Measurements from ENCODE around the gene RRBP1.

The RRBP1 gene

DNA sequence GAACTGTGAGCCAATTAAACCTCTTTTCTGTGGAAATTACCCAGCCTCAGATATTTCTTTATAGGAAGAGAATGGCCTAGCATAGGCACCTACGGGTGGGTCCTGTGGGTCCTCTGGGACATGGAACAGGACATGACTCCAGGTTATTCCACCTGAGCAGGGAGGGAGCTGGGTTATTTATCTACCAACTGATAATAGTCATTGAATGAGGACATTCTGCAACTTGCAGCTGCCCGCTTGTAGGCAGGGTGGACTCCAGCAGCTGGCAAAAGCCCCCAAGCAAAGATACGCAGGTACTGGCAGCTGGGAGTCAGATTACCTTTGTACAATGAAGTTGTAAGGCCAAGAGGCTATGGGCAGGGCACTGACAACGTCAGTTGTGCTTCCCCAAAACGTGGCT, 16.3 kb upstream of the RRBP1 start:
- H3K36me3 Mint-ChIP-seq = no peaks in the 10 kb centered on the region

DNA sequence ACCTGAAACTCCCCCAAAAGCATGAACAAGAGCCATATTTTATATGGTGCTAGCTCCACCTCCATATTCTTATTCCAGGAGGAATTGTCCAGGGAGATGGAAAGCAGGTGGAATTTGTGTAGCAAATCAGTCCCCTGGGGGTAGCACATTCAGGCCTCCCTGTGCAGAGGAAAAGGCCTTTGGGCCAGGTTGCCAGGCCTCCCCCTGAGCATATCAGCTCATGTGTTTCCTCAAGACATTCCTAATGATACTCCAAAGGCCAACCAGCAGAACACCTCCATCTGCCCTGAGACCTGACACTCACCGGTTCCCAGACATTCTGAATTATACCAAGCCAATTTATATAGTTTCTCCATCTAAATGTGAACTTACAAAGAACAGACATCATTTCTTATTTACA, 15.1 kb upstream of the RRBP1 start:
- Mint-ChIP-seq H3K9me3 (ENCODE audit: low read depth) (no peaks in the 10 kb centered on the region), H3K4me3 (no peak overlapping the region), H3K27me3 (peaks cover 7% of the 10 kb centered on the region), H3K36me3 (no peaks in the 10 kb centered on the region), H3K4me1 (ENCODE audit: low read depth) (no peaks in the 10 kb centered on the region), H3K27ac (no peak overlapping the region)

More for the DNA sequence above, 16.3 kb upstream of the RRBP1 start:
- Mint-ChIP-seq H3K9me3 (ENCODE audit: low read depth) (no peaks in the 10 kb centered on the region), H3K27ac (no peak overlapping the region), H3K27me3 (peaks cover 5% of the 10 kb centered on the region), H3K4me3 (no peak overlapping the region), H3K4me1 (ENCODE audit: low read depth) (no peaks in the 10 kb centered on the region)

DNA sequence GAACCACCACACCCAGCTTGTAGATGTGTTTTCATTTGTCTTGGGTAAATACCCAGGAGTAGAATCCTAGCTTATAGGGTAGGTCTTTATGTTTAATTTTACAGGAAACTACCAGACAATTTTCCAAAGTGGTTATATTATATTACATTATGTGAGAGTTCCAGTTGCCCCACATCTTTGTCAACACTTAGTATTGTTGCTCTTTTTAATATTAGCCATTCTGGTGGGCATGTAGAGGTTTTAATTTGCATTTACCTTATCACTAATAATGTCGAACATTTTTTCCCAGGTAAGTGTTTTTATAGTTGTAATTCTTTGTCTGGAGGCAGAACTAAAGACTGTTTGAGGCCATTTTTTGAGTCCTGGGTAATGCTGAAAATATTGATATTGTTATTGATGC, 14.2 kb upstream of the RRBP1 start:
- Mint-ChIP-seq H3K27ac (no peak overlapping the region), H3K4me1 (ENCODE audit: low read depth) (no peaks in the 10 kb centered on the region), H3K4me3 (no peak overlapping the region), H3K27me3 (peaks cover 10% of the 10 kb centered on the region), H3K9me3 (ENCODE audit: low read depth) (no peaks in the 10 kb centered on the region), H3K36me3 (no peaks in the 10 kb centered on the region)

DNA sequence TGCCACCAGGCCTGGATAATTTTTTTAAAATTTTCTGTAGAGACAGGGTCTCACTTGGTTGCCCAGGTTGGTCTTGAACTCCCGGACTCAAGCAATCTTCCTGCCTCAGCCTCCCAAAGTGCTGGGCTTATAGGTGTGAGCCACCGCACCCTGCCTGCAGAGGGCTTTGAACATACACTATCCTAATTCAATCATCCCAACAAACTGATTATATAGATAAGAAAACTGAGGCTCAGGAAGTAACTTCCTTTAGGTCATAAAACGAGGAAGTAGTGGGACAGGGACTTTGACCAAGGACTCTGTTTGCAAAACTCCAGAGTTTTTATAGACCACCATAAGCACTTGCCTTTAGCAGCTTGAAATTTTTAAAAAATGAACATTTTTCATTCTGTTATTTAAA, 12.7 kb upstream of the RRBP1 start:
- H3K36me3 Mint-ChIP-seq = no peaks in the 10 kb centered on the region
- no peak overlapping the region for H3K4me3 Mint-ChIP-seq
- no peak overlapping the region for H3K27ac Mint-ChIP-seq
- no peaks in the 10 kb centered on the region for H3K9me3 Mint-ChIP-seq (ENCODE audit: low read depth)
- peaks cover 19% of the 10 kb centered on the region for H3K27me3 Mint-ChIP-seq
- no peaks in the 10 kb centered on the region for H3K4me1 Mint-ChIP-seq (ENCODE audit: low read depth)

DNA sequence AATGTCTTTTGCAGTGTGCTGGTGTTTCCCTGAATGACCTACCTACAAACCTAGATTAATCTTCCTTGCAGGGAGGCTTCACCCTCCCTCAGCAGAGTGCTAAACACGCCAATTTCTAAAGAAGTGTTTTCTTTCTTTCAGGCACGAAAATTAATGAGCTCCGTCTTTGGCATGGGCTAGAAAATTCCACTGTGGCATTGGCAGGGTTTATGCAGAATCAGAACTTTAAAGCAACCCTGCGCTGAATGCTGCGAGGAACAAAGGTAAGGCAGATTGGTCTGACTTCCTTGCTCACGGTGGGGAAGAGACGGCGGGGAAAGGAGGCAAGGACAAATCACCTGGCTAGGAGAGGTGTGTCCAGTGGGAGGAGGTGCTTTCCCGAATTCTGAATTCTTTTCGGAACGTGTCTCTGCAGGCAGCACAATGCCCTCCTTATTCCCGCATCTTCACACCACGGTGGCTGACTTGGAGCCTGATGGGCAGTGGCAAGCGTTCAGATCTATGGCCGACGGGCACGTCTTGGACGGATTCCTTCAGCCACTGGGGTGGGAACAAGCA, 11.5 kb upstream of the RRBP1 start:
- H3K27ac Mint-ChIP-seq = no peak overlapping the region
- H3K9me3 Mint-ChIP-seq (ENCODE audit: low read depth) = no peaks in the 10 kb centered on the region
- H3K4me3 Mint-ChIP-seq = no peak overlapping the region
- H3K4me1 Mint-ChIP-seq (ENCODE audit: low read depth) = no peaks in the 10 kb centered on the region
- peaks cover 23% of the 10 kb centered on the region for H3K27me3 Mint-ChIP-seq
- H3K36me3 Mint-ChIP-seq = no peaks in the 10 kb centered on the region

DNA sequence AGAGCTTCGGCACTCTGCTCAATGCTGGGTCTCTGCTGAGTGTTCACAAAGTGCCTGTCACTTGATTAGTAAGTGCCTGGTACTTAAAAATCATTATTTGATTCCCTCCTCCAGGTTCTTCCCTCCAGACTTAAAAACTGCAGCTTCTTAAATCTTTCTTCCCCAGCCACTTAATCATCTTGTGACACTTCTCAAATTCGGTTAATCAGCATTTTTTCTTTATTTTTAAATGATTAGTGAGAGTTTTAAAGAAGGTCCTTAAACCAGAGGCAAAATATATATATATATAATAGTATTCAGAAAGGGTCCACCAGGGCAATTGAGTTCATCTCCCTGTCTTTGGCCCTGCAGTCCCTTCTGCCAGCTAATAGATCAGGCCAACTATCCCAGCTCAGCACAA, 9.7 kb upstream of the RRBP1 start:
- Mint-ChIP-seq H3K9me3 (ENCODE audit: low read depth) (no peaks in the 10 kb centered on the region), H3K36me3 (no peaks in the 10 kb centered on the region), H3K4me1 (ENCODE audit: low read depth) (no peaks in the 10 kb centered on the region), H3K27ac (no peak overlapping the region), H3K4me3 (no peak overlapping the region), H3K27me3 (peaks cover 34% of the 10 kb centered on the region)

DNA sequence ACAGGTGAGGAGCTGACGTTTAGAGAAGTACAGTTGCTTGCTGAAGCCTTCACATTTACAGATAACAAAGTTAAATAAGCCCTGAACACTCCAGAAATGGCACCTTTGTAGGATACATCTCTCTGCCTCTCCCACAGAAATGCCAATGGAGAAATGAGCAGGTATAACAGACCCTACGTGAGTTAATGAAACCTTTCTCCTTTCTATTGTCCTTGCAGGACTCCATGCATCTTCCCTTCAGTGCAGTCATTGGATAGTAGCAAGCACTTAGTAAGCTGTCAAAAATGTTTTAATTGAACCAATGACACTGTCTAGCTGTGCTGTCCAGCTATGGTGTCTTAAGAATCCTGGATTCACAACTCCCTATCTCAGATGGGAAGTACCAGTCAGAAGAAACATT, 8.1 kb upstream of the RRBP1 start:
- peaks cover 34% of the 10 kb centered on the region for H3K27me3 Mint-ChIP-seq
- H3K4me1 Mint-ChIP-seq (ENCODE audit: low read depth) = no peaks in the 10 kb centered on the region
- H3K36me3 Mint-ChIP-seq = no peaks in the 10 kb centered on the region
- H3K4me3 Mint-ChIP-seq = no peak overlapping the region
- no peak overlapping the region for H3K27ac Mint-ChIP-seq
- no peaks in the 10 kb centered on the region for H3K9me3 Mint-ChIP-seq (ENCODE audit: low read depth)

DNA sequence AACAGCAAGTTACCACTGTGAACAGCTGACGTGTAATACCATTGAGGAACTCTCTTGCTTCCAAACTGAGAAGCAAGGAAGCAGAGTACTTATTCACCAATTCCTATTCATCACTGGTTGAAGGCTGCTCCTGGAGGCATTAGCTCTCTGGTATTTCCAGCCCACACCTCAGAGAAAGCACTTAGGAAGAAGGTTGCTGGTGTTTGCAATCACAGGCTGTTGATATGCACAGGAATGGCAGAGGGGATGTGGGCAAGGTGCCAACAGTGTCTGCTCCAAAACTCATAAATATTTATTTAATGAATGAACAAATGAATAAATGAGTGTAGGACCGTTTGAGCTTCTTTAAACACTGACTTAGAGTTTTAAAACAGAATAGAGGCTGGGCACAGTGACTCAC, 6.9 kb upstream of the RRBP1 start:
- no peaks in the 10 kb centered on the region for H3K9me3 Mint-ChIP-seq (ENCODE audit: low read depth)
- no peak overlapping the region for H3K4me3 Mint-ChIP-seq
- no peaks in the 10 kb centered on the region for H3K36me3 Mint-ChIP-seq
- no peak overlapping the region for H3K27ac Mint-ChIP-seq
- H3K27me3 Mint-ChIP-seq = peaks cover 36% of the 10 kb centered on the region
- no peaks in the 10 kb centered on the region for H3K4me1 Mint-ChIP-seq (ENCODE audit: low read depth)

DNA sequence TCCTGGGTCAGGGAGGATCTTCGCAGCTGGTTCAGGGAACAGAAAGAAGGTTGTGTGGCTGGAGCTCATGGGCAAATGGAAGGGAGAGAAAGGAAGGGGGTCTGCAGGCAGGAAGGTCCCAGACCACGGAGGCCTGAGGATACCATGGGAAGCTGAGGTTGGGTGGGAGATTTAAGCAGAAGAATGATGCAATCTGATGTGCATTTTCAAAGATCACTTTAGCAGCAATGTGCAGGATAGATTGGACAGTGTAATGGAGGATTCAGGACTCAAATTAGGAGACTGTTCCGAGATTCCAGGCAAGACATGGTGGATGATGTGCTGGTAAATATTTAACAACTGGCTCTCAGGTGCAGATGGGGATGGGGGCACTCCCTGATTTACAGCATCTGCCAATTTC, 5.8 kb upstream of the RRBP1 start:
- Mint-ChIP-seq H3K27me3 (peaks cover 37% of the 10 kb centered on the region), H3K36me3 (no peaks in the 10 kb centered on the region), H3K4me1 (ENCODE audit: low read depth) (peaks cover 4% of the 10 kb centered on the region), H3K9me3 (ENCODE audit: low read depth) (no peaks in the 10 kb centered on the region), H3K27ac (no peak overlapping the region), H3K4me3 (no peak overlapping the region)

DNA sequence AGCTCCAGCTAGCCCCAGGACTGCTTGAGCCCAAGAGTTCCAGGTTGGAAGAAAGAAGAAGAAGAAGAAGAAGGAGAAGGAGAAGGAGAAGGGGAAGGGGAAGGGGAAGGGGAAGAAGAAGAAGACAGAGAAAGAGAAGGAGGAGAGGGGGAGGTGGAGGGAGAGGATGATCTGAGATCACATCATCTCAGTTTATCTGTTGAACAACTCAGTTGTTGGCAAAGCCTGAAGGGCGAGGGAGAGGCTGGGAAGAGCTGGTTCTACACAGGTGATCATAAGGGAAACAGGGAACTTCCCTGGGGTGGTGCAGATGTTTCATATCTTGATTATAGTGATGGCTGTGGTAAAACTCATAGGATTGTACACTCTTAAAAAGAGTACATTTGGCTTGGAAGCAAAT, 3.1 kb upstream of the RRBP1 start:
- Mint-ChIP-seq H3K4me1 (ENCODE audit: low read depth) (peaks cover 9% of the 10 kb centered on the region), H3K27me3 (peaks cover 24% of the 10 kb centered on the region), H3K27ac (no peak overlapping the region), H3K36me3 (no peaks in the 10 kb centered on the region), H3K4me3 (no peak overlapping the region), H3K9me3 (ENCODE audit: low read depth) (no peaks in the 10 kb centered on the region)

DNA sequence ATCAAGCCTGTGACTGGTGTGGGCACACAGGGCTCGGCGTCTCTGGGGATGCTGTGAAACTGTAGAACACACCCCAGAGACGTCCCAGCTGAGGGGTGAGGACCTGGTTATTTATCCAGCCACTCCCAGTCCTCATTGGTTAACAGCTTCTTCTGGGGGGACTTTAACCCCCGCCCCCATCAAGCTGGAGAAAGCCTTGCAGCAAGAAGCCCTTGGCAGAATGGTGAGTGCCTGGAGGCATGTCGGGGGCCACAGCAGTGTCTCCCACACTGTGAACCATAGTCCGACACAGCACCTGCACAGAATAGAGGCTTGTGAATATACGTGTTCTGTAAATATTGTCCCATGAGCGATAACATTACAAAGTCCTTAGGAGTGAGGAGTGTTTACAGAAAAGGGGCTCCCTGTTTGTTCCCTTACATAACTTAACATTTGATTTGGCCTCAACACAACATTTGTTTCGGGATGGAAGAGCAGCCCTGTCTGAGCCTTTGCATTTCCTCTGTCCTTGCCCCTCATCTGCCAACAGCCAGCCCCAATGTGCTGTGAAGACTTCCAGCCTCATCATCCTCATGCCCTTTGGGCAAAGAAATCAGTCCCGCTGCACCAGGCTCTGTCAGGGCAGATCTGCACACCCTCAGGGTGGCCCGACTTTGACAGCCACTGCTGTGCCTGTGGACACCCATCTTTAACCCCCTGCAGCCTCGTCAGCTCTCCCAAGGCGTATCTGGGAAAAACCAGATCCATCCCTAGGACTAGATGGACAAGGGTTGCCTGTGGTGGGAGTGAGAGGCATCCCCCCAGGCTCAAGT, 2.2 kb upstream of the RRBP1 start:
- Mint-ChIP-seq H3K27me3 (peaks cover 19% of the 10 kb centered on the region), H3K4me3 (peak overlapping the region; percentile 72), H3K36me3 (no peaks in the 10 kb centered on the region), H3K4me1 (ENCODE audit: low read depth) (peaks cover 17% of the 10 kb centered on the region), H3K27ac (no peak overlapping the region), H3K9me3 (ENCODE audit: low read depth) (no peaks in the 10 kb centered on the region)

DNA sequence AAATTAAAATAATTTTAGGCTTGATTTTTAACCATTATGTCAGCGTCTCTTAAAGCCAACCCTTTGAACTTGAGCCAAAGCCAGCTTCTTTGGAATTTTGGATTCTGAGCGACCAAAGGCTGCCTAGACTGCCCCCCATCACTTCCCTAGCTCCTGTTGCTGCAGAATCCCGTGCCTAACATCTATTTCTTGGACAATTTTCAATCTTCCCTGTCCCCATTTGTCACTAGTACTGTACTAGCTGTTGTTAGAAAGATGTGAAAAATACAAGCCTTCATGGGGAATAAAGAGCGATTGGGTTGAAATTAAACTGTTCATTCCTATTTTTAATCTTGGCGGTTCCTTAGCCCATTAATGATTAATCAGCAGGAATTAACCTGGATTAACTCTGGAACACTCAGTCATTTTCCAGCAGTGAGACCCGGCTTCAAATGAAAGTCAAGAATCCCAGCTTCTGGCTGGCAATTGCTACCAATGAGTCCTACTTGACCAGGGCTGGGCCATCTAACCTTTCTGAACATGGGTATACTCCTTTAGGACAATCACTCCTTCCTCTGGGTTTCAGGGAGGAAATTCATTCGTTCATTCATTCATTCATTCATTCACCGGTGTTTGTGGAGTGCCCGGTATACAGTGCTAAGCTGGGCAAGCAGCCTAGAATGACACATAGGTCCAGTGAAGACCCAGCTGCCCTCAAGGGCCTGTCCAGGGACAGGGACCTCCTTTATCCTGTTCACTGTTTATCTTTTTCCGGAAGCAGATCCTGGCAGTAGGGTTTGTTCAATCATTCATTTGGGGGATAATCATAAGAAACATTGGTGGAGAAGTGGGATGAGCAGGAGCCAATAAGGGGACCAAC, 1.4 kb upstream of the RRBP1 start:
- H3K36me3 Mint-ChIP-seq = no peaks in the 10 kb centered on the region
- H3K4me3 Mint-ChIP-seq = peak overlapping the region; percentile 72
- peaks cover 18% of the 10 kb centered on the region for H3K4me1 Mint-ChIP-seq (ENCODE audit: low read depth)
- H3K27ac Mint-ChIP-seq = no peak overlapping the region
- H3K27me3 Mint-ChIP-seq = peaks cover 19% of the 10 kb centered on the region
- H3K9me3 Mint-ChIP-seq (ENCODE audit: low read depth) = no peaks in the 10 kb centered on the region

DNA sequence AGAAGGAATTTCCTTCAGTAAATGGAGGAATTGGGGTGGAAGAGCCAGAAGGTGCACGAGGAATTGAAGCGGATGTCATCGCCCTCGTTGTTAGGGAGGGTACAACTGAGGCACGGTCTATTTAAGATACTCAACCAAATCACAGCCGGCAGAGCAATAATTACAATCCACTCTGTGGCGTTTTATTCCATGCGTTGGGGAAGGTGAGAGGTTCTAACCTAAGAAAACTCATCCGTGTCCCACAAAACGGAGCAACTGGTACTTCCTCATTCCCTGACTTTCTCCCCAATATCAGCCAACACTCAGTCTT, 802 bp upstream of the RRBP1 start:
- H3K4me1 Mint-ChIP-seq (ENCODE audit: low read depth) = peaks cover 18% of the 10 kb centered on the region
- H3K27ac Mint-ChIP-seq = peak overlapping the region; percentile 41
- peaks cover 17% of the 10 kb centered on the region for H3K27me3 Mint-ChIP-seq
- peaks cover 3% of the 10 kb centered on the region for H3K36me3 Mint-ChIP-seq
- peak overlapping the region; percentile 88 for H3K4me3 Mint-ChIP-seq
- no peaks in the 10 kb centered on the region for H3K9me3 Mint-ChIP-seq (ENCODE audit: low read depth)

DNA sequence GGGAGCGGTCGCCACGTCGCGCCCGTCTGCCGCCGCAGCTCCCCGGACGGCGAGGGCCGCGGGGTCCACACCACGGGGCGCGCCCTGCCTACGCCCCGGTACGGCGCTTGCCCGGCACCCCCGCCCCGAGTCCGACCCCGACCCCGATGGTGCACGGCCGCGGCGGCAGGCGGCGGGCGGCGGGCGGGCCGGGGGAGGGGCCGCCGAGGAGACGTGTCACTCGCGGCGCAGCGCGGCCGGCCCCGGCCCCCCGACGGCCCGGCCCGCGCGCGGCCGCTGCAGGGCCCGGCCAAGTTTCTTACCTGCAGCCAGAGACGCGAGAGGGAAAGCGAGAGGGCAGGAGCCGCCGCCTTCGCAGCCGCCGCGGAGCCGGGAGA, 328 bp downstream of the RRBP1 start:
- peaks cover 8% of the 10 kb centered on the region for H3K27me3 Mint-ChIP-seq
- H3K4me1 Mint-ChIP-seq (ENCODE audit: low read depth) = peaks cover 18% of the 10 kb centered on the region
- H3K36me3 Mint-ChIP-seq = peaks cover 3% of the 10 kb centered on the region
- H3K4me3 Mint-ChIP-seq = peak overlapping the region; percentile 83
- no peak overlapping the region for H3K27ac Mint-ChIP-seq
- no peaks in the 10 kb centered on the region for H3K9me3 Mint-ChIP-seq (ENCODE audit: low read depth)
